ENCODE measurements around the gene TUBB. TPM values are rescaled to one million over a fixed set of nuclear protein-coding genes. Genes with fewer than 3 reads are reported as not detected.
"Not testable (repeated sequence)": the region's sequence is repeated elsewhere in the genome, so short reads cannot be mapped to it uniquely, and the experiment has no call there.

TUBB gene
- total and polyA plus RNA-seq, 4 experiments from 2014 or later: 74.8 to 300 (median 214) TPM

DNA sequence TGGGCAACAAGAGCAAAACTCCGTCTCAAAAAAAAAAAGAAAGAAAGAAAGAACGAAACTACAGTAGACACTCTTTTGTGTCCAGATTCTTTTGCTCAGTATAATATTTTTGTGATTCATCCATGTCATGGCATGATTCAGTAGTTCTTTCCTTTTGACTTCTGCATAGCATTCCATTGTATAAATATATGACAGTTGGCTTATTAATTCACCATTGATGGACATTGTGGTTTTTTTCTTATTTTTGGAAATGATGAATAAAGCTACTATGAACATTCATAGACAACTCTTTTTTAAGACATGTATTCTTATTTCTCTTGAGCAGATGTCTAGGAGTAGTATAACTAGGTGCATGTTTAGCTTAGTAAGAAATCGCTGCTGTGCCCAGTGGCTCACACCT lies 34.5 kb downstream of the TUBB start:
- Mint-ChIP-seq H3K9me3 (no peaks in the 10 kb centered on the region), H3K36me3 (no peaks in the 10 kb centered on the region), H3K4me1 (peaks cover 0 to 8% (median 2%) of the 10 kb centered on the region in 4 donors), H3K4me3 (no peak overlapping the region), H3K27ac (no peak overlapping the region), H3K27me3 (no peaks in the 10 kb centered on the region)
- Histone ChIP-seq H3K4me1 (ENCODE audit: insufficient read depth, low read length) (no peaks in the 10 kb centered on the region), H3K27me3 (ENCODE audit: insufficient read depth, low read length) (no peaks in the 10 kb centered on the region), H3K36me3 (ENCODE audit: insufficient read depth, low read length) (no peaks in the 10 kb centered on the region), H3K9me3 (ENCODE audit: control insufficient read depth in 1 of 2, low read length in 2 of 2) (no peaks in the 10 kb centered on the region), H3K4me3 (ENCODE audit: low read length in 2 of 2) (no peak overlapping the region), H3K27ac (ENCODE audit: low read depth, low read length) (no peak overlapping the region)
- DNase-seq: no peak
- POLR2A ChIA-PET (ENCODE audit: partially characterized antibody): interaction anchor here (0.7 to 0.9 kb wide), 3 partner anchors 26 to 39 kb away, joined by 3 to 4 read pairs (median 3); no protein-coding TSS in a partner anchor
- intact Hi-C loops (cut with micrococcal nuclease): no loop called here
- CTCF ChIA-PET (ENCODE audit: partially characterized antibody): interaction anchor here (1.8 kb wide), 1 partner anchor 24 kb away, joined by 6 read pairs; no protein-coding TSS in a partner anchor

DNA sequence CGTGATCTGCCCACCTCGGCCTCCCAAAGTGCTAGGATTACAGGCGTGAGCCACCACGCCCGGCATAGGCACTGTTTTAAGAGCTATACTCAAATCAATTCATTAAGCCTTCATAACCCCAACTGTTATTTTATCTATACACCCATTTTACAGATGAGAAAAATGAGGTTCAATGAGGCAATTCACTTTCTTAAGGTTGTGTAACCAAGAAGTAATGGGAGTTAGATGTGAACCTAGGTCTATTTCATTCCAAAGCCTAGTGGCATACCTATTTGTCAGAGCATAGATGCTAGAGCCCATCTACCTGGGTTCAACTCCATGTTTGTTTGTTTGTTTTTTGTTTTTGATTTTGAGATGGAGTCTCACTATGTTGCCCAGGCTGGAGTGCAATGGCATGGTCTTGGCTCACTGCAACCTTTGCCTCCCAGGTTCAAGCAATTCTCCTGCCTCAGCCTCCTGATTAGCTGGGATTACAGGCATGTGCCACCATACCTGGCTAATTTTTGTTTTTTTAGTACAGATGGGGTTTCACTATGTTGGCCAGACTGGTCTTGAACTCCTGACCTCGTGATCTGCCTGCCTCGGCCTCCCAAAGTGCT lies 36.4 kb downstream of the TUBB start:
- H3K36me3 Mint-ChIP-seq; H3K4me3 Mint-ChIP-seq; H3K36me3 ChIP-seq (ENCODE audit: insufficient read depth, low read length); H3K4me1 ChIP-seq (ENCODE audit: insufficient read depth, low read length); H3K4me1 Mint-ChIP-seq; POLR2A ChIA-PET (ENCODE audit: partially characterized antibody); H3K9me3 ChIP-seq (ENCODE audit: control insufficient read depth in 1 of 2, low read length in 2 of 2); H3K27ac ChIP-seq (ENCODE audit: low read depth, low read length); H3K27me3 ChIP-seq (ENCODE audit: insufficient read depth, low read length); H3K9me3 Mint-ChIP-seq; H3K4me3 ChIP-seq (ENCODE audit: low read length in 2 of 2); H3K27me3 Mint-ChIP-seq; DNase-seq; intact Hi-C loops (cut with micrococcal nuclease): not testable (repeated sequence)
- H3K27ac Mint-ChIP-seq: peak overlapping the region in 1 of 7 donors; percentile 11
- CTCF ChIA-PET (ENCODE audit: partially characterized antibody): interaction anchor here (1.2 kb wide), 1 partner anchor 12 kb away, joined by 3 read pairs; the partner anchor contains the start of gene IER3

DNA sequence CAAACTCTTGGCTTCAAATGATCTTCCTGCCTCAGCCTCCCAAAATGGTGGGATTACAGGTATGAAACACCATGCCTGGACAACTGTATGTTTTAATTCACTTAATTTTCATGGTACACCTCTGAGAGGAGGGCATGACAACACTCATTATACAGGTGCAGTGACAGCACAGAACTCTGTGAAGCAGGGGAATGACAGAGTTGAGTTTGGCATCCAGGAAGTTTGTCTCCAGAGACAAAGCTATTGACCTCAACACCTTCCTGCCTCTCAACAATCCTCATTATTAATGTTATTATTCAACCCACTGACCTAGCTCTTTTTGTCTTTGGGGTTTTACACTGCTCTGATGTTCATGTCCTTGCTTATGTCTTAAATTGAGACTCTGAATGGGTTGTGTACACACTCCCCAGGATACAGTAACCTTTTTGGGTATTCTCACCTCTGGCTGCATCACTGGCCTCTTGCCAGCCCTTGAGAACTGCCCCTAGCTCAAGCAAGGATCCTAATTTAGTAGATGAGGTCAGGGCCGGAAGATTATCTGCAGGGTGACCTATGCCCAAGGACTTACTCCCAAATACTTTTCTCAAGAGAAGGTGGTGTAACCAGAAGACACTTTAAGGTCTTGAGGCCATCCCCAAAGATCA lies 37.2 kb downstream of the TUBB start:
- Histone ChIP-seq H3K4me3 (ENCODE audit: low read length in 2 of 2) (no peak overlapping the region), H3K36me3 (ENCODE audit: insufficient read depth, low read length) (no peaks in the 10 kb centered on the region), H3K27me3 (ENCODE audit: insufficient read depth, low read length) (no peaks in the 10 kb centered on the region), H3K4me1 (ENCODE audit: insufficient read depth, low read length) (no peaks in the 10 kb centered on the region), H3K9me3 (ENCODE audit: control insufficient read depth in 1 of 2, low read length in 2 of 2) (no peaks in the 10 kb centered on the region), H3K27ac (ENCODE audit: low read depth, low read length) (no peak overlapping the region)
- intact Hi-C loops (cut with micrococcal nuclease): no loop called here
- no peaks in the 10 kb centered on the region for H3K27me3 Mint-ChIP-seq
- H3K36me3 Mint-ChIP-seq: no peaks in the 10 kb centered on the region
- CTCF ChIA-PET (ENCODE audit: partially characterized antibody): interaction anchor here (1.2 kb wide), 1 partner anchor 13 kb away, joined by 3 read pairs; the partner anchor contains the start of gene IER3
- no peak for DNase-seq
- no peaks in the 10 kb centered on the region for H3K9me3 Mint-ChIP-seq
- no peak overlapping the region for H3K4me3 Mint-ChIP-seq
- POLR2A ChIA-PET (ENCODE audit: partially characterized antibody): no interaction called here
- H3K4me1 Mint-ChIP-seq: peaks cover 0 to 8% (median 2%) of the 10 kb centered on the region in 4 donors
- no peak overlapping the region for H3K27ac Mint-ChIP-seq

DNA sequence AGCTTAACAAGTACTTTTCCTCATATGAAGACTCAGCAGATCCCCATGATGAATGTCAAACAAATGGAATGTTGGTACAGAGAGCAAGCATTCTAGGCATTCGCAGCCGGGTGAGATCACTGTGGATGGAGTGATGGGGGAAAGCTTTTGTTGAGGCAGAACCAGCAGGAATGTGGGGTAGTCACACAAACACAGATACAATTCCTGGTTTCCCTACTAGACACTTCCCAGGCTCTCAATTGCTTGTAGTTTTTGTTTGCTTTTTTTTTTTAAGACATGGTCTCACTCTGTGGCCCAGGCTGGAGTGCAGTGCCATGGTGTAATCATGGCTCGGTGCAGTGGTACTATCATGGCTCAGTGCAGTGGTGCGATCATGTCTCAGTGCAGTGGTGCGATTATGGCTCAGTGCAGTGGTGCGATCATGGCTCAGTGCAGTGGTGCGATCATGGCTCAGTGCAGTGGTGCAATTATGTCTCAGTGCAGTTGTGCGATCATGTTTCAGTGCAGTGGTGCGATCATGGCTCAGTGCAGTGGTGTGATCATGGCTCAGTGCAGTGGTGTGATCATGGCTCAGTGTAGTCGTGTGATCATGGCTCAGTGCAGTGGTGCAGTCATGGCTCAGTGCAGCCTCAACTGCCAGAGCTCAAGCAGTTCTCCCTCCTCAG lies 39.6 kb downstream of the TUBB start:
- Mint-ChIP-seq H3K4me3 (no peak overlapping the region), H3K27me3 (no peaks in the 10 kb centered on the region), H3K9me3 (no peaks in the 10 kb centered on the region), H3K4me1 (peaks cover 8 to 22% (median 15%) of the 10 kb centered on the region in 4 donors), H3K36me3 (no peaks in the 10 kb centered on the region), H3K27ac (peak overlapping the region in 1 of 7 donors; percentile 78)
- H3K4me3 ChIP-seq (ENCODE audit: low read length in 2 of 2): no peak overlapping the region
- ChIA-PET POLR2A (ENCODE audit: partially characterized antibody) (no interaction called here), CTCF (ENCODE audit: partially characterized antibody) (no interaction called here)
- no peak overlapping the region for H3K27ac ChIP-seq (ENCODE audit: low read depth, low read length)
- H3K4me1 ChIP-seq (ENCODE audit: insufficient read depth, low read length): peaks cover 7% of the 10 kb centered on the region
- H3K36me3 ChIP-seq (ENCODE audit: insufficient read depth, low read length): no peaks in the 10 kb centered on the region
- intact Hi-C loops (cut with micrococcal nuclease): no loop called here
- no peak for DNase-seq
- H3K9me3 ChIP-seq (ENCODE audit: control insufficient read depth in 1 of 2, low read length in 2 of 2): no peaks in the 10 kb centered on the region
- H3K27me3 ChIP-seq (ENCODE audit: insufficient read depth, low read length): no peaks in the 10 kb centered on the region

DNA sequence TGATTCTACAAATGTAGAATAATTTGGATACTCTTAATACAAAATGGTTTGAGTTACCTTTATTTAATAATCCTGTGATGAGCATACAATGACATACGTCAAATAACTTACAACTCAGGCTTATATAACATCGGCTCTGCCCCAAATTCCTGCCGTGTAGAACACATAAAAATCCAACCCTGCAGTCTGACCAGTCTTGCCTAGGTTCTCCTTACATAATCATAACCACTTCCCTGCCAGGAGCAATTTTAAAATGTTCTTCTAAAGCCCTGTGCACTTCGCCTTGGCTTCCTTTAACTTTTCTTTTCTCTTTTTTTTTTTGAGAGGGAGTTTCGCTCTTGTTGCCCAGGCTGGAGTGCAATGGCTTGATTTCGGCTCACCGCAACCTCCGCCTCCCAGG lies 40.4 kb downstream of the TUBB start:
- no peak for DNase-seq
- H3K4me1 Mint-ChIP-seq: peaks cover 10 to 22% (median 19%) of the 10 kb centered on the region in 4 donors
- H3K4me3 ChIP-seq (ENCODE audit: low read length in 2 of 2): no peak overlapping the region
- H3K36me3 ChIP-seq (ENCODE audit: insufficient read depth, low read length): no peaks in the 10 kb centered on the region
- H3K9me3 ChIP-seq (ENCODE audit: control insufficient read depth in 1 of 2, low read length in 2 of 2): no peaks in the 10 kb centered on the region
- POLR2A ChIA-PET (ENCODE audit: partially characterized antibody): no interaction called here
- H3K36me3 Mint-ChIP-seq: no peaks in the 10 kb centered on the region
- no peak overlapping the region for H3K27ac Mint-ChIP-seq
- CTCF ChIA-PET (ENCODE audit: partially characterized antibody): interaction anchor here (0.6 to 1.1 kb wide), 2 partner anchors 49 to 322 kb away, joined by 3 to 4 read pairs; no protein-coding TSS in a partner anchor
- no peaks in the 10 kb centered on the region for H3K9me3 Mint-ChIP-seq
- no peak overlapping the region for H3K4me3 Mint-ChIP-seq
- no peak overlapping the region for H3K27ac ChIP-seq (ENCODE audit: low read depth, low read length)
- no peaks in the 10 kb centered on the region for H3K27me3 Mint-ChIP-seq
- intact Hi-C loops (cut with micrococcal nuclease): no loop called here
- H3K4me1 ChIP-seq (ENCODE audit: insufficient read depth, low read length): peaks cover 7% of the 10 kb centered on the region
- no peaks in the 10 kb centered on the region for H3K27me3 ChIP-seq (ENCODE audit: insufficient read depth, low read length)

DNA sequence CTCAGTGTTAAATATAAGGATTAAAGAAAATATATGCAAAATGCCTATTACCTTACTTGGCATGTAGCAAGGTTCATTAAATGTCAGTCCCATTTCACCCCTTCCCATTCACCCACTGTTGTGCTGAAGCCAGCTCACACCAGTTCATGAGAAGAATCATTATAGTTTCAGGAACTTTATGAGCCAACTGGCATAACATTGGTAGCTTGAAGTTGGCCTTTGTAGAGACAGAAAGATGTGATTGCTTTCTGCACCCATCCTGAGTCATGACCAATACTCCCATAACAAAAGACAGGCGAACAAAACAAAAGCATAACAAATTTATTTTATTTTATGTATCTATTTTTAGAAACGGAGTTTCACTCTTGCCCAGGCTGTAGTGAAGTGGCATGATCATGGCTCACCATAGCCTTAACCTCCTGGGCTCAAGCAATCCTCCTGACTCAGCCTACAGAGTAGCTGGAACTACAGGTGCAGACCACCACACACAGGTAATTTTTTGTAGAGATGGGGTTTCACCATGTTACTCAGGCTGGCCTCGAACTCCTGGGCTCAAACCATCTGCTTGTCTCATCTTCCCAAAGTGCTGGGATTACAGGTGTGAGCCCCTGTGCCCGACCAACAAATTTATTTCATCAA lies 41.8 kb downstream of the TUBB start:
- Mint-ChIP-seq H3K36me3 (no peaks in the 10 kb centered on the region), H3K27me3 (no peaks in the 10 kb centered on the region), H3K4me3 (no peak overlapping the region), H3K9me3 (no peaks in the 10 kb centered on the region), H3K27ac (no peak overlapping the region), H3K4me1 (peaks cover 15 to 28% (median 22%) of the 10 kb centered on the region in 4 donors)
- ChIA-PET CTCF (ENCODE audit: partially characterized antibody) (no interaction called here), POLR2A (ENCODE audit: partially characterized antibody) (interaction anchor here (0.9 kb wide), 1 partner anchor 9 kb away, joined by 3 read pairs; no protein-coding TSS in a partner anchor)
- Histone ChIP-seq H3K27ac (ENCODE audit: low read depth, low read length) (no peak overlapping the region), H3K4me1 (ENCODE audit: insufficient read depth, low read length) (peaks cover 11% of the 10 kb centered on the region), H3K27me3 (ENCODE audit: insufficient read depth, low read length) (no peaks in the 10 kb centered on the region), H3K9me3 (ENCODE audit: control insufficient read depth in 1 of 2, low read length in 2 of 2) (no peaks in the 10 kb centered on the region), H3K4me3 (ENCODE audit: low read length in 2 of 2) (no peak overlapping the region), H3K36me3 (ENCODE audit: insufficient read depth, low read length) (no peaks in the 10 kb centered on the region)
- no peak for DNase-seq
- intact Hi-C loops (cut with micrococcal nuclease): no loop called here

DNA sequence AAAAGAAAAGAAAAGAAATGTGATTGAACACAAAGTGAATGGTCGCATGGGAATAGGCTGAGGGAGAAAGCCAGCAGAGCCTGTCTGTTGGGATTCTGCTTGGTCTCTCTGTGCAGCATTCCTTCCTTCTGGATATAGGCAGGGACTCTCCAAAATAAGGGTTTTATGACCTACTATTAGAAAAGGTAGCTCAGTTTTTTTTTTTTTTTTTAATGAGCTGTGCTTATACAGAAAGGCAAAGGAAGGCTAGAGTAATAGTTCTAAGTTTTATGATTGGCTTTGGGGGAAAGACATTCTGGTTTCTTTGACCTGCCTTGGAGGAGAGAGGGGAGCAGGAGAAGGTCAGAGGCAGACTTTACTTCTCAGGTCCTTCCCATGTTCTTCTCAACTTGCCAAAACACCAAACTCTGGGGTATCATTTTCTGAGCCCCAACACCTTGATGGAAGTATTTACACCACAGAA lies 43.0 kb downstream of the TUBB start:
- intact Hi-C loops (cut with micrococcal nuclease): no loop called here
- ChIA-PET CTCF (ENCODE audit: partially characterized antibody) (interaction anchor here (0.6 to 0.8 kb wide), 3 partner anchors 11 to 59 kb away, joined by 3 read pairs; no protein-coding TSS in a partner anchor), POLR2A (ENCODE audit: partially characterized antibody) (no interaction called here)
- Mint-ChIP-seq H3K4me1 (peaks cover 21 to 37% (median 28%) of the 10 kb centered on the region in 4 donors), H3K27me3 (no peaks in the 10 kb centered on the region), H3K27ac (peak overlapping the region in 1 of 7 donors; percentile 12), H3K4me3 (no peak overlapping the region), H3K9me3 (no peaks in the 10 kb centered on the region), H3K36me3 (no peaks in the 10 kb centered on the region)
- Histone ChIP-seq H3K4me3 (ENCODE audit: low read length in 2 of 2) (no peak overlapping the region), H3K36me3 (ENCODE audit: insufficient read depth, low read length) (no peaks in the 10 kb centered on the region), H3K27me3 (ENCODE audit: insufficient read depth, low read length) (no peaks in the 10 kb centered on the region), H3K27ac (ENCODE audit: low read depth, low read length) (no peak overlapping the region), H3K4me1 (ENCODE audit: insufficient read depth, low read length) (peaks cover 21% of the 10 kb centered on the region), H3K9me3 (ENCODE audit: control insufficient read depth in 1 of 2, low read length in 2 of 2) (no peaks in the 10 kb centered on the region)
- no peak for DNase-seq
